GM12864 (cell line): Measurements from ENCODE around the gene CERS6.

Experiments used
- DNase-seq: peaks from one replicate; pipeline ENCODE4 v3.0.0-alpha.2; 2011; ENCODE audit warnings: low read depth
- H3K4me3 ChIP-seq: 2 replicates; pipeline ENCODE4 v1.5.1; 2011; ENCODE audit warnings: mild to moderate bottlenecking, low read depth, low read length, control low read depth
- TF ChIP-seq, protein P1 (sequence below): IDR thresholded peaks from 2 replicates; pipeline ENCODE4 v1.5.1; 2011; ENCODE audit warnings: low read depth, mild to moderate bottlenecking, moderate library complexity, low read length, control low read depth, inconsistent platforms; ENCODE audit errors: missing control alignments

Gene CERS6

DNA sequence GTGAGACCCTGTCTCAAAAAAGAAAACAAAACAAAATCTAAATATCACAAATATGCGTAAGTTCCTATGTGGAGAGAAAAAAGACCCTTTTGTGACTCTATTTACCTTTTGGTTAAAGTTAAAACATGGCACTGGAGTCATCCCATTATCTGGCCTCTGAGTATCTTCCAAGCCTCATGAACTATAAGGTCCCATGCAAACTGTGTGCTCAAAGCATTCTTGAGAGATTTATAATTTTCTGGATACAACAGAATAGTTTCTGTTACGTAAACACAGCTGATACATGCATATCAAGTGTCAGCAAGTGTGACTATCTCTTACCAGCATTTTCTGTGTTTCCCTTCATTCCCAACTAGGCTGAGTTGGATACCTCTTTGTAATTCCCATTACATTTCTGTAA lies 337.5 kb downstream of the CERS6 start:
- H3K4me3 ChIP-seq: no peak overlapping the region
- TF ChIP-seq, protein P1, sequence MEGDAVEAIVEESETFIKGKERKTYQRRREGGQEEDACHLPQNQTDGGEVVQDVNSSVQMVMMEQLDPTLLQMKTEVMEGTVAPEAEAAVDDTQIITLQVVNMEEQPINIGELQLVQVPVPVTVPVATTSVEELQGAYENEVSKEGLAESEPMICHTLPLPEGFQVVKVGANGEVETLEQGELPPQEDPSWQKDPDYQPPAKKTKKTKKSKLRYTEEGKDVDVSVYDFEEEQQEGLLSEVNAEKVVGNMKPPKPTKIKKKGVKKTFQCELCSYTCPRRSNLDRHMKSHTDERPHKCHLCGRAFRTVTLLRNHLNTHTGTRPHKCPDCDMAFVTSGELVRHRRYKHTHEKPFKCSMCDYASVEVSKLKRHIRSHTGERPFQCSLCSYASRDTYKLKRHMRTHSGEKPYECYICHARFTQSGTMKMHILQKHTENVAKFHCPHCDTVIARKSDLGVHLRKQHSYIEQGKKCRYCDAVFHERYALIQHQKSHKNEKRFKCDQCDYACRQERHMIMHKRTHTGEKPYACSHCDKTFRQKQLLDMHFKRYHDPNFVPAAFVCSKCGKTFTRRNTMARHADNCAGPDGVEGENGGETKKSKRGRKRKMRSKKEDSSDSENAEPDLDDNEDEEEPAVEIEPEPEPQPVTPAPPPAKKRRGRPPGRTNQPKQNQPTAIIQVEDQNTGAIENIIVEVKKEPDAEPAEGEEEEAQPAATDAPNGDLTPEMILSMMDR: no peak
- DNase-seq: no peak

DNA sequence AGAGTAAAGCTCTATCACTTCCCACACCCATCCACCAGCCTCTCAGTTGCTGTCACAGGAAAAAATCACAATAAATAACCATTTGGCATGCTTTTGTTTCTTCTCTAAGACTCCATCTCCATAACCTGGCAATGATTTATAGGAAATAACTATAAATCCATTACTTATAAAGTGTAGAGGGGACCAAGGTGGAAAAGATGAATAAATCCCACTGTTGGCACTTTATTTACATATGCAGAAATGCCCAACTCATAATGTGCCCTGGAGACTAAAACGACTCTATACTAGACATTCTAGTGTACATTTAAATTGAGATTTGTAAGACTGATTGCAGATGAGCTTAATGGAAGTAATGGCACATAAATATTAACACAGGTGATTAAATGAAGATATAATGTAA lies 338.9 kb downstream of the CERS6 start:
- TF ChIP-seq, protein P1: no peak
- H3K4me3 ChIP-seq: no peak overlapping the region
- no peak for DNase-seq

DNA sequence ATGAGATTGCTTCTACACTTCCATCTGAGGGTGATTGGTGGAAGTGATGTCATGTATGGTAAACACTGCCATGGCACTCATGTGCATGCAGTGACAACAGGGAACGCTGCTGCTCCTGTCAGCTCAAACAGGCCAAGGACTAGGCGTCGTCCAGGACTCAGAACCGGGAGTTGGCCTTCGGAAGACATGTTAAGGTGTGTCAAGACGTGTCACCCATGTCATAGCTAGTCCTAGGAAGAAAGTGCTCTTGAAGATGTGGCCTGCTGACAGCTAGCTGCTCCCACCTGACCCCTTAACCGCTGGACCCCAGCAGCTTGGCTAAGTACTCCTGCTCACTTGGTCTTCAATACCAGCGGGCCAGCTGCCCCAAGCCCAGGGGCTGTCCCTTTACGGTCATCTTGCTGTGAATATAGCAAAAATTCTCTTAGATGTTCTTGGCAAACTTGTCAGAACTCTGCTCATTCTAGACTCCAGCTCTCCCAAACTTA lies 340.1 kb downstream of the CERS6 start:
- TF ChIP-seq, protein P1: no peak
- H3K4me3 ChIP-seq: no peak overlapping the region
- DNase-seq: no peak

DNA sequence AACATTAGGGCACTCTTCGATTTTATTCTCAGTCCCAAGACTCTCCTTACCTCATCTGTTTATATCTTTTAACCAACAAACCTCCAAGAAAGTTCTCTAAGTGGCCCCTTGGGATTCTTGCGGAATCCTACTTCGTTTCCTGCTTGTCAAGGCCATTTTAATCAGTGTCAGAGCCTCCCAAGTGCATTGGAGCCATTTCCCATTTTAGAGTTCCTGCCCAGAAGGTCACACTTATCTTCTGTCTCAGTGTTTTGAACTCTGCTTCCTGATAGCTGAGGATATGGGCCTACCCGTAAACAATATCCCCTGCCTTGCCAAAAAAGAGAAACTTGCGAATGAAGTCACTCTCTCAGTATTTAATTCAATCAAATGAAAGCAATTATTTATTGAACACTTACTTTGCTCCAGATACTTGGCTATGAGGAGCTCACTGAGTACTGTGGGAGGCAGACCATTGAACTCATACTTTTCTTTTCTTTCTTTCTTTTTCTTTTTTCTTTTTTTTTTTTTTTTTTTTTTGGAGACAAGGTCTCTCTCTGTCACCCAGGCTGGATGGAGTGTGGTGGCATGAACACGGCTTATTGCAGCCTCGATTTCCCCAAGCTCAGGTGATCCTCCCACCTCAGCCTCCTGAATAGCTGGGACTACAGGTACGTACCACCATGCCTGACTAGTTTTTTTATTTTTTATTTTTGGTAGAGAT lies 340.7 kb downstream of the CERS6 start:
- no peak for DNase-seq
- no peak overlapping the region for H3K4me3 ChIP-seq
- TF ChIP-seq, protein P1: no peak

DNA sequence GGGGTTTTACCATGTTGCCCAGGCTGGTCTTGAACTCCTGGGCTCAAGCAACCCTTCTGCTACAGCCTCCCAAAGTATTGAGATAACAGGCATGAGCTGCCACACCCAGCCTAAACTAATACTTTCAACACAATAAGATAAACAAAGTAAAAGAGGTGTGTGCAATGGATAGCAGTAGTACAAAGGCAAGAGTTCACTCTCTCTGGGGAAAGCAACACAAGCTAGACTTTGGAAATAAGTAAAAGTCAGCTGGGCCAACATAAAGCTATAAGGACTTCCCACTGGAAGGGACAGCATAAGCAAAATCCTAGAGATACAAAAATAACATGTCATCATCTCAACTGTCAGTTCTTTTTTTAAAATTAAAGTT lies 341.2 kb downstream of the CERS6 start:
- no peak for DNase-seq
- TF ChIP-seq, protein P1: no peak
- no peak overlapping the region for H3K4me3 ChIP-seq

DNA sequence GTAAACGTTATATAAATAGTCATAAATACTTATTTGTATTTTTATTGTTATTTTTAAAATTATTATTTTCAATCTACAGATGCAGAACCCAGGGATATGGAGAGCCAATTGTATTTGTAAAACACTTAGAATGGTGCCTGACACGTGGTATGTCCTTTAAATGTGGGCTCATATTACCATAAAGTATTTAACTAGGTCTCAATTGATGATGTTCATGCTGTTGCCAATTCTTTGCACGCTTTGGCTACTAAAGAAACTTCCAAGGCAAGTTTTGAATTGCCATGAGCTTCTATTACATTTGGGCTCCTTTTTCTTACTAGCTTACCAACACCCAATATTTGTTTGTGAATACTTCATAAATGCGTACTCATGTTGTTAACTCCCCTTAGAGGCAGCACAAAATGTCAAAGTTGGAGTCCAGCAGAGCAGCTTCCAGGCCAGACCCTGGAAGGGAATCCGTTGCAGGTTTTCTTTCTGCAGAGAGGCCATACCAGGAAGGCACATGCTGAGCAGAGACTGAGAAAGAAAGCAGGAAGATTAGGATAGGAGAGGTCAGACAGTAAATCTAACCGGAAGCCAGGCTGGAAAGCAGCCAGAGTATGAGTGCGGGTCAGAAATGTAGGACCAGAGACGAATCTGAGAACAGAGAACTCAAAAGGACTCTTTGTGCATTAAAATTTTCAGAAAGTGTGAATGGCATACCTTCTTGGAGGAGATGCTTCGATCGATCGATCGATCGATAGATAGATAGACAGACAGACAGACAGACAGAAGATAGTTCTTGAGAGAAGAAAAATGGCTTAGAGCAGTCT lies 342.2 kb downstream of the CERS6 start:
- TF ChIP-seq, protein P1: no peak
- DNase-seq: no peak
- no peak overlapping the region for H3K4me3 ChIP-seq
